H1 (cell line): ENCODE results near the gene WDCP.

Experiments
- BRCA1 ChIP-seq: IDR thresholded peaks from 2 replicates; pipeline ENCODE4 v1.6.1; 2012; ENCODE audit warnings: low read depth, low read length, improper control_type of control experiment
- CHD2 ChIP-seq: IDR thresholded peaks from 2 replicates; pipeline ENCODE4 v1.6.1; 2012; ENCODE audit warnings: low read length, improper control_type of control experiment
- EP300 ChIP-seq, 2 experiments: IDR thresholded peaks; 1 replicate in 1 of 2; 2 replicates in 1 of 2; pipeline ENCODE4 v1.6.1; 2011 to 2012; ENCODE audit warnings: low read depth in 2 of 2, low read length in 2 of 2, mild to moderate bottlenecking in 2 of 2, borderline replicate concordance in 1 of 2, inconsistent platforms in 1 of 2, moderate library complexity in 1 of 2
- MAFK ChIP-seq: IDR thresholded peaks from 2 replicates; pipeline ENCODE4 v1.6.1; 2012; ENCODE audit warnings: low read depth, mild to moderate bottlenecking, improper control_type of control experiment, low read length
- TBP ChIP-seq: IDR thresholded peaks from 2 replicates; pipeline ENCODE4 v1.6.1; 2011; ENCODE audit warnings: low read depth, low read length, improper control_type of control experiment
- TCF12 ChIP-seq: IDR thresholded peaks from 2 replicates; pipeline ENCODE4 v1.6.1; 2011; ENCODE audit warnings: low read depth, mild to moderate bottlenecking, low read length
- TF ChIP-seq, protein P1 (sequence below), 3 experiments: IDR thresholded peaks; 1 replicate in 2 of 3; 2 replicates in 1 of 3; pipeline versions ENCODE4 v1.5.1 to v1.6.1; 2011; ENCODE audit warnings: low read length in 3 of 3, mild to moderate bottlenecking in 3 of 3, inconsistent platforms in 2 of 3, low read depth in 1 of 3, moderate library complexity in 1 of 3; ENCODE audit not compliant: insufficient read depth in 1 of 3; ENCODE audit errors: control extremely low read depth in 1 of 3
- TF ChIP-seq, protein P2 (sequence below): IDR thresholded peaks from 2 replicates; pipeline ENCODE4 v1.6.1; 2011; ENCODE audit warnings: low read length, improper control_type of control experiment

DNA sequence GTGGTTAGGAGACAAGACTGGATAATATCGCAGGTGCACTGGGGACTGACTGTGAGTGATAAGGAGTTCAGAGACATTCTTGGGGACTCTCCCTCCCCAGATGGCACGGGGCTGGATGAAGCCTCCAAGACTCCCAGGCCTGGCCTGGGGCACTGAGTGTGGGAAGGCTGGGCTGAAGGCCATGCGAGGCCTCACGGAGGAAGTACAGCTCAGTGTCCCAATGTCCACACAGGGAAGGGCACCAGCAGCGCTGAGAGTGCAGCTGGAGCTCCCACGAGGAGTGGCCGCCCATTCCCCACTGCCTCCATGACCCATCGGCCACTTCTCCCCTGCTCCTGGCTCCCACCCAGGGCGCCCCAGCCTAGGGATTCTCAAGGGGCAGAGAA, 30.8 kb downstream of the WDCP start:
- TF ChIP-seq, protein P1, sequence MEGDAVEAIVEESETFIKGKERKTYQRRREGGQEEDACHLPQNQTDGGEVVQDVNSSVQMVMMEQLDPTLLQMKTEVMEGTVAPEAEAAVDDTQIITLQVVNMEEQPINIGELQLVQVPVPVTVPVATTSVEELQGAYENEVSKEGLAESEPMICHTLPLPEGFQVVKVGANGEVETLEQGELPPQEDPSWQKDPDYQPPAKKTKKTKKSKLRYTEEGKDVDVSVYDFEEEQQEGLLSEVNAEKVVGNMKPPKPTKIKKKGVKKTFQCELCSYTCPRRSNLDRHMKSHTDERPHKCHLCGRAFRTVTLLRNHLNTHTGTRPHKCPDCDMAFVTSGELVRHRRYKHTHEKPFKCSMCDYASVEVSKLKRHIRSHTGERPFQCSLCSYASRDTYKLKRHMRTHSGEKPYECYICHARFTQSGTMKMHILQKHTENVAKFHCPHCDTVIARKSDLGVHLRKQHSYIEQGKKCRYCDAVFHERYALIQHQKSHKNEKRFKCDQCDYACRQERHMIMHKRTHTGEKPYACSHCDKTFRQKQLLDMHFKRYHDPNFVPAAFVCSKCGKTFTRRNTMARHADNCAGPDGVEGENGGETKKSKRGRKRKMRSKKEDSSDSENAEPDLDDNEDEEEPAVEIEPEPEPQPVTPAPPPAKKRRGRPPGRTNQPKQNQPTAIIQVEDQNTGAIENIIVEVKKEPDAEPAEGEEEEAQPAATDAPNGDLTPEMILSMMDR (IDR thresholded peaks at IDR 0.05; ENCODE audit: control extremely low read depth in 1 of 3, insufficient read depth in 1 of 3, low read depth in 1 of 3, low read length in 3 of 3): no peak
- TF ChIP-seq EP300 (IDR thresholded peaks at IDR 0.05; ENCODE audit: borderline replicate concordance in 1 of 2, low read depth in 2 of 2, low read length in 2 of 2) (no peak), MAFK (no peak), CHD2 (no peak), TCF12 (no peak), BRCA1 (no peak), TBP (no peak)
- TF ChIP-seq, protein P2, sequence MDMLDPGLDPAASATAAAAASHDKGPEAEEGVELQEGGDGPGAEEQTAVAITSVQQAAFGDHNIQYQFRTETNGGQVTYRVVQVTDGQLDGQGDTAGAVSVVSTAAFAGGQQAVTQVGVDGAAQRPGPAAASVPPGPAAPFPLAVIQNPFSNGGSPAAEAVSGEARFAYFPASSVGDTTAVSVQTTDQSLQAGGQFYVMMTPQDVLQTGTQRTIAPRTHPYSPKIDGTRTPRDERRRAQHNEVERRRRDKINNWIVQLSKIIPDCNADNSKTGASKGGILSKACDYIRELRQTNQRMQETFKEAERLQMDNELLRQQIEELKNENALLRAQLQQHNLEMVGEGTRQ: no peak
